K562 (cell line): ENCODE results near the gene CPE.

Source experiments
- ATF2 ChIP-seq: sonication (generic); formaldehyde crosslinking; IDR thresholded peaks from 2 replicates; pipeline ENCODE4 v1.8.1; 2022; ENCODE audit warnings: missing genetic modification reagents
- CTCF ChIP-seq, 3 experiments: IDR thresholded peaks in 2 of 3; conservative IDR thresholded peaks in 1 of 3; 2 replicates each; pipeline ENCODE4 v1.5.1; 2011 to 2012; ENCODE audit warnings: low read length in 3 of 3, mild to moderate bottlenecking in 3 of 3, control low read depth in 2 of 3, improper control_type of control experiment in 1 of 3, inconsistent platforms in 1 of 3, low read depth in 1 of 3, mixed read lengths in 1 of 3, moderate library complexity in 1 of 3; ENCODE audit not compliant: insufficient read depth in 2 of 3
- FUS ChIP-seq: fragments of 200-400 bp; formaldehyde crosslinking; optimal IDR thresholded peaks from 2 replicates; pipeline ENCODE3; 2017; ENCODE audit warnings: low read depth, low read length
- HNRNPK ChIP-seq: fragments of 200-400 bp; formaldehyde crosslinking; IDR thresholded peaks from one replicate; pipeline ENCODE4 v1.6.1; 2018; ENCODE audit warnings: mild to moderate bottlenecking, low read depth, low read length; ENCODE audit not compliant: poor library complexity, severe bottlenecking
- MLLT1 ChIP-seq, 2 experiments: fragments of 450-650 bp; IDR thresholded peaks; 2 replicates each; pipeline ENCODE4 v1.6.1; 2016
- RAD51 ChIP-seq: fragments of 450-650 bp; IDR thresholded peaks from 2 replicates; pipeline ENCODE4 v1.7.1; 2016; ENCODE audit warnings: low read depth, mild to moderate bottlenecking, borderline replicate concordance
- SRSF7 ChIP-seq: fragments of 200-400 bp; formaldehyde crosslinking; optimal IDR thresholded peaks from 2 replicates; pipeline ENCODE3; 2017; ENCODE audit warnings: mild to moderate bottlenecking, low read depth, low read length
- TCF7L2 ChIP-seq: fragments of 150-350 bp; IDR thresholded peaks from 2 replicates; pipeline ENCODE4 v1.6.1; 2016; ENCODE audit warnings: low read depth, mild to moderate bottlenecking, low read length, moderate library complexity
- U2AF2 ChIP-seq: fragments of 200-400 bp; formaldehyde crosslinking; optimal IDR thresholded peaks from 2 replicates; pipeline ENCODE3; 2017; ENCODE audit warnings: low read depth, mild to moderate bottlenecking, low read length
- ZFP1 ChIP-seq: fragments of 450-650 bp; formaldehyde crosslinking; IDR thresholded peaks from 2 replicates; pipeline ENCODE4 v1.4.0; 2020; ENCODE audit warnings: mild to moderate bottlenecking, mixed read lengths

- TF ChIP-seq CTCF (IDR thresholded peaks at IDR 0.05 in 2 of 3, conservative IDR thresholded peaks at IDR 0.05 in 1 of 3; ENCODE audit: insufficient read depth in 2 of 3, low read depth in 1 of 3, low read length in 3 of 3) (no peak), SRSF7 (no peak), ZFP1 (CRISPR knock-in tag) (no peak), TCF7L2 (no peak), HNRNPK (no peak), FUS (no peak), U2AF2 (no peak), RAD51 (no peak), ATF2 (CRISPR knock-in tag) (no peak), MLLT1 (IDR thresholded peaks at IDR 0.05) (no peak)
Observed at GRCh38 chr4:165439344-165439743, 60.5 kb downstream of the CPE start.
